ENCODE measurements around the gene CMSS1. TPM values are rescaled to one million over a fixed set of nuclear protein-coding genes. Genes with fewer than 3 reads are reported as not detected.
A peak's percentile ranks its signal among the peaks of the same experiment; 100 is the strongest.

The CMSS1 gene
- total RNA-seq, 2 donors from 2014 or later = 18.1 to 22.7 TPM

DNA sequence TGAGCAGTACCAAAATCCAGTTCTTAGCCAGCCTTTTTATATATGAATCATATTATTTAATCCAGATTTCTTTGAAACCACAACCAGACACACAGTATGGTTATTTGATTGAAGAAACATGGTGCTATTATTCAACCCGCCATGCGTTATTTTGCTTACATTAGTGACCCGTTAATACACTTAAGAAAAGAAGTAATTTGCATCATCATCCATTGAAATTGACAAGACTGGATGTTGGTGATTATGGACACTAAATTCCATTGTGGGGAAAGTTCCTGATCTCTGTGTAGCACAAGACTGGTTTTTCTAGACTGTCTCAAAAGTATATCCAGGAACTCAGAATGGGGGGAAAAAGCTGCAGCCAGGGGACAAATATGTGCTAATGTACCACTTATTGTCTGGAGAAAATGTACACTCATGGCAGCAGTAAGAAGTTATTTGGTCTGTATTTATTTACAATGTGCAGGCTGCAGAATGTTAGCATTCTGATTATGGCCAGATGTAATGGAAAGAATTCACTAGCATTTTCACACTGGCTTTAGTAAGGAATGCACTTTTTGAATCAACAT, 216.3 kb downstream of the CMSS1 start:
- Histone ChIP-seq H3K4me1 (ENCODE audit: control insufficient read depth in 1 of 2, low read depth in 2 of 2) (peaks cover 14 to 52% of the 10 kb centered on the region in 2 donors), H3K27ac (no peak overlapping the region), H3K27me3 (replicated peaks; ENCODE audit: insufficient read depth) (no peaks in the 10 kb centered on the region), H3K4me3 (no peak overlapping the region), H3K9me3 (no peaks in the 10 kb centered on the region), H3K36me3 (no peaks in the 10 kb centered on the region)
- no peak for DNase-seq (ENCODE audit: low spot score)
- no peak for ATAC-seq (ENCODE audit: insufficient number of reproducible peaks, low FRiP score, low read depth)
- TF ChIP-seq, protein P1, sequence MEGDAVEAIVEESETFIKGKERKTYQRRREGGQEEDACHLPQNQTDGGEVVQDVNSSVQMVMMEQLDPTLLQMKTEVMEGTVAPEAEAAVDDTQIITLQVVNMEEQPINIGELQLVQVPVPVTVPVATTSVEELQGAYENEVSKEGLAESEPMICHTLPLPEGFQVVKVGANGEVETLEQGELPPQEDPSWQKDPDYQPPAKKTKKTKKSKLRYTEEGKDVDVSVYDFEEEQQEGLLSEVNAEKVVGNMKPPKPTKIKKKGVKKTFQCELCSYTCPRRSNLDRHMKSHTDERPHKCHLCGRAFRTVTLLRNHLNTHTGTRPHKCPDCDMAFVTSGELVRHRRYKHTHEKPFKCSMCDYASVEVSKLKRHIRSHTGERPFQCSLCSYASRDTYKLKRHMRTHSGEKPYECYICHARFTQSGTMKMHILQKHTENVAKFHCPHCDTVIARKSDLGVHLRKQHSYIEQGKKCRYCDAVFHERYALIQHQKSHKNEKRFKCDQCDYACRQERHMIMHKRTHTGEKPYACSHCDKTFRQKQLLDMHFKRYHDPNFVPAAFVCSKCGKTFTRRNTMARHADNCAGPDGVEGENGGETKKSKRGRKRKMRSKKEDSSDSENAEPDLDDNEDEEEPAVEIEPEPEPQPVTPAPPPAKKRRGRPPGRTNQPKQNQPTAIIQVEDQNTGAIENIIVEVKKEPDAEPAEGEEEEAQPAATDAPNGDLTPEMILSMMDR (IDR thresholded peaks at IDR 0.05) = no peak

DNA sequence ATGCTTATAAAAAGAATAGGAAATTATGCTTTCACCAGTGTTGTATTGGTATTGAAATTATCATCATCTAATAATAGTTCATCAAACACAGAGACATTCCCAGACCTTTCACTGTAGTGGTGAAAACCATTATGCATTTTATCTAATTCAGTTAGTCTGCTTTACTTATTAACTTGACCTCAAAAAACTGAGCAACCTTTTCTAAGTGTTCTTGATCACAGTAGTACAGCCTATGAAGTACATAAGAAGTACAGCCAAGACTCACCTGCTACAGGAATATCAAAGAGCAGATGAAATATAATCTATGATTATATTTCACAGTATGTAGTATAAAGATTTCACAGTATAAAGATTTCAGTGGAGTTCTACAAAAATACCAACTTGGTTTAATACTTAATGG, 221.4 kb downstream of the CMSS1 start:
- no peaks in the 10 kb centered on the region for H3K27me3 ChIP-seq (replicated peaks; ENCODE audit: insufficient read depth)
- no peaks in the 10 kb centered on the region for H3K36me3 ChIP-seq
- TF ChIP-seq, protein P1 (IDR thresholded peaks at IDR 0.05) = no peak
- peak overlapping the region; percentile 82 to 92 for H3K27ac ChIP-seq
- DNase-seq (ENCODE audit: low spot score) (no peak), ATAC-seq (ENCODE audit: insufficient number of reproducible peaks, low FRiP score, low read depth) (no peak)
- no peaks in the 10 kb centered on the region for H3K9me3 ChIP-seq
- H3K4me1 ChIP-seq (ENCODE audit: control insufficient read depth in 1 of 2, low read depth in 2 of 2) = peaks cover 29 to 51% of the 10 kb centered on the region in 2 donors
- H3K4me3 ChIP-seq = no peak overlapping the region

DNA sequence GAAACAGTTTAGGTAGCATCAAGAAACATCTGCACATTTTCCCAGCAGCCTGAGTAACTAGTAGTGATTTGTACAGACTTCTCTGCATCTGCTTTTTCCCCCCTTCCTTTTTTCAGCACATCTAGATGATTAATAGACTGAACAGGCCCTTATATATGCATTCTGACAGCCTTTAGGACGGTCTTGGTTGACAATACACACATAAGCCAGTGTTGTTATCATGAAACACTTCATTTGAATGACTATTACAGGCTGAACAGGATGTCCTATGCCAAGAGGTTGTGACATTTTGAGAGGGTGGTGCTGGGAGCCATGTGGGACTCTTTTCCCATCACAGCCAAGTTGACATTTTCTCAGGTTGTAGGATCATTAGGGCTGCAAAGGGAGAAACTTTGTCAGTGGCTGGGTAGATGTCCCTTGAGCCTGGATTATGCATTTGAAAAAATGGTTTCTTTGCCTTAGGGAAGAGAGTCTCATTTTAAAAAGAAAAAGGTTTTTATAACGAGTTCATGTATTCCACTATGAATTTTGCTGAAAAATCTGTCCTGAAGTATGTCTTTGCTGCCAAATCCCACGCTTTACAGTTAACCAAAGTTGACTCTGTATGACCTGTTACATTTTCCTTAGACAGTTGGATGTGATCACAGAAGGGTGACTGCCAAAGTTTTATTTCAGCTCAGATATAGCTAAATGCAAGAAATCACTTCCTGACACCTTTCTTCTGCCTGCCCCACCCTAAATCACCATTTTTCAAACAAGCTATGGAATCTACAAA, 223.0 kb downstream of the CMSS1 start:
- H3K4me3 ChIP-seq = no peak overlapping the region
- no peak for ATAC-seq (ENCODE audit: insufficient number of reproducible peaks, low FRiP score, low read depth)
- H3K27ac ChIP-seq = peak overlapping the region; percentile 82 to 92
- H3K4me1 ChIP-seq (ENCODE audit: control insufficient read depth in 1 of 2, low read depth in 2 of 2) = peaks cover 24 to 50% of the 10 kb centered on the region in 2 donors
- TF ChIP-seq, protein P1 (IDR thresholded peaks at IDR 0.05) = no peak
- no peak for DNase-seq (ENCODE audit: low spot score)
- H3K36me3 ChIP-seq = no peaks in the 10 kb centered on the region
- no peaks in the 10 kb centered on the region for H3K9me3 ChIP-seq
- H3K27me3 ChIP-seq (replicated peaks; ENCODE audit: insufficient read depth) = no peaks in the 10 kb centered on the region

DNA sequence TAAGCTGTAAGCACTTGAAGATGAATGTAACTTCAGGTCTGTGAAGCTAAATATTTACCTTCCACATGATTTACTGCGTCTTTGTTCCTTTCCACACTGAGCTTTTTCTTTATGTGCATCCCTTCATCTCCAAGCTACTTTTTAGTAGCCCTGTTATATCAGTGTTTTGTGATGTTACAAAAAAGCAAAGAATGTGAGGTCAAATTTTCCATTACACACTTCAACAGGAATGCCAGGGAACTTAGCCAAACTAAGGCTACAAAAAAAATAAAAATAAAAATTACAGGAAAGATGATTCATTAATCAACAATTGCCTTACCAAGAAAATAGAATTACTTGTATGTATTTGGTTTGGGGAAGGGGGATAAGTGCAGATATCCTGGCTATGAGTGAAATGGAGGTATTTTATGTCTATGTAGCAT, 223.7 kb downstream of the CMSS1 start:
- H3K4me3 ChIP-seq = peak overlapping the region; percentile 12
- TF ChIP-seq, protein P1 (IDR thresholded peaks at IDR 0.05) = no peak
- H3K27ac ChIP-seq = peak overlapping the region; percentile 82 to 92
- H3K4me1 ChIP-seq (ENCODE audit: control insufficient read depth in 1 of 2, low read depth in 2 of 2) = peaks cover 24 to 57% of the 10 kb centered on the region in 2 donors
- H3K27me3 ChIP-seq (replicated peaks; ENCODE audit: insufficient read depth) = no peaks in the 10 kb centered on the region
- H3K36me3 ChIP-seq = no peaks in the 10 kb centered on the region
- H3K9me3 ChIP-seq = no peaks in the 10 kb centered on the region
- no peak for DNase-seq (ENCODE audit: low spot score)
- peak; percentile 33 for ATAC-seq (ENCODE audit: insufficient number of reproducible peaks, low FRiP score, low read depth)

DNA sequence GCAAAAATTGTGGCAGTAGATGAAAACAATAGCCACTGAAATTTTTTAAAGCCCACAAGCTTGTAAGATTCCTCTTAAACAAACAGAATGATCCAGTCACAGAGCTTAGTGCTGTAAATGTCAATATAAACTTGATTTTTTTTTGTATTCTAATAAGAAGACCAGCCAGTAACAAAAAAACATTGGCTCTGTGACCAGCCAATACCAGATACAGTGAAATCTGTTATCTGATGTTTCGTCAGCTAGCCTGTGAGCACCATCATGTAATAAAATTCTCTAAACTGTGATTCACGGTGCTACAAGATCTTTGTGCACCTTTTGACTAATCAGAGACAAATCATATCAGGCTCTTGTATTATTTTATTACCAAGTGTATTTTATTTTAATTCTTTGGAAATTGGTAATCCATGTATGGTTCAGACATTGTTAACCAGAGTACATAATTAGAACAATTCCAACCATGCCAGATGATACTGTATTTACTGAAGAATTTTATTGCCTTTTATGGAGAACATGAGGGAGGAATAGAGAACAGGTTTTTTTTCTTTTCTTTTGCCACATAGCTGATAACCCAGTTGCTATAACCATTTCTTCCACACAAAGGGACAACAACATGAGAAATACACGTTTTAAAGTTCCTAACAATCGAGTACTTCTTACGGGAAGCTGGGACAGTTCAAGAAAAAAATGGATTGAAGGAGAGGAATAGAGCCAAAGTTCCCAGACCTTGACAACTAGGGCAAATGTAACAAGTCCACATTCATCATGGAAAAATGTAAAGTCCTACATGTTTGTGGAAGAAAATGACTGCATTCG, 224.7 kb downstream of the CMSS1 start:
- no peaks in the 10 kb centered on the region for H3K9me3 ChIP-seq
- H3K4me3 ChIP-seq = peak overlapping the region; percentile 12
- TF ChIP-seq, protein P1 (IDR thresholded peaks at IDR 0.05) = no peak
- H3K36me3 ChIP-seq = no peaks in the 10 kb centered on the region
- ATAC-seq (ENCODE audit: insufficient number of reproducible peaks, low FRiP score, low read depth) (peak; percentile 40), DNase-seq (ENCODE audit: low spot score) (no peak)
- no peaks in the 10 kb centered on the region for H3K27me3 ChIP-seq (replicated peaks; ENCODE audit: insufficient read depth)
- peak overlapping the region; percentile 82 to 92 for H3K27ac ChIP-seq
- H3K4me1 ChIP-seq (ENCODE audit: control insufficient read depth in 1 of 2, low read depth in 2 of 2) = peaks cover 29 to 67% of the 10 kb centered on the region in 2 donors
